ENCODE results near the gene ZNRF1. TPM values are rescaled to one million over a fixed set of nuclear protein-coding genes. Genes with fewer than 3 reads are reported as not detected.
A peak's percentile ranks its signal among the peaks of the same experiment; 100 is the strongest.

The ZNRF1 gene
- total and polyA plus RNA-seq, 10 of the 15 experiments (the other 5 are each of a cell fraction or from before 2014, with no cell fraction given), result 5.8 to 25.9 (median 14.3) TPM

DNA sequence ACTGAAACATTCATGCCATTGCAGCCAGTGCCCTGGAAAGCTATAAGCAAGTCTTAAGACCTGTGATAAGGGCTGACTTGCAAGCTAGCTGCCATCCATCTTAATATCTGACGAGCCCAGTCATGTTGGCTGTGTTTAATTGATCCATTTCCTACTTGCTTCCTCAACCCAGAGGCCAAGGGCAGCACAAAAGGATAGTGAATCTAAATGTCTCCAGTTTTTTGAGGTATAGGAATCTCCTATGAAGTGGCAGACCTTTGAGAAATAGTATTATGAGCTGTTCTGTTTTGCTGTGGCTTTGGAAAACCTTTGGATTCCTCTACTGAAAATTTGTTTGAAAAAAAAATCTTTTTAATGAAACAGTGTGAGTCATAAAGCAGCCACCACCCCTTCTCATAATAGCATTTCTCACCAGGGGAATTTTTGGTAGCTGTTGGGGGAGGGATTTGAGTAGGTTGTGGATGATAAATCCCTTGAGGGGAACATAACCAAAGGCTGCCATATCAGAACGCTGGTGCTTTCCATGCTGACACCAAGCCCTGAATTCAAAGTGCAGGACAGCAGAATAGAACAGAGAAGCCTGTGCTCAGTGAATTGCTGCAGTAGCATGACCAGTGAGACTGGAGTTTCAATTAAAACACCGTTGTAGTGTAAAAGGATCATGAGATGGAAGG, 12.9 kb downstream of the ZNRF1 start (continued):
- TF ChIP-seq SMAD1 (IDR thresholded peaks at IDR 0.05; ENCODE audit: low read depth, partially characterized antibody), result no peak
- TF ChIP-seq, protein P1, sequence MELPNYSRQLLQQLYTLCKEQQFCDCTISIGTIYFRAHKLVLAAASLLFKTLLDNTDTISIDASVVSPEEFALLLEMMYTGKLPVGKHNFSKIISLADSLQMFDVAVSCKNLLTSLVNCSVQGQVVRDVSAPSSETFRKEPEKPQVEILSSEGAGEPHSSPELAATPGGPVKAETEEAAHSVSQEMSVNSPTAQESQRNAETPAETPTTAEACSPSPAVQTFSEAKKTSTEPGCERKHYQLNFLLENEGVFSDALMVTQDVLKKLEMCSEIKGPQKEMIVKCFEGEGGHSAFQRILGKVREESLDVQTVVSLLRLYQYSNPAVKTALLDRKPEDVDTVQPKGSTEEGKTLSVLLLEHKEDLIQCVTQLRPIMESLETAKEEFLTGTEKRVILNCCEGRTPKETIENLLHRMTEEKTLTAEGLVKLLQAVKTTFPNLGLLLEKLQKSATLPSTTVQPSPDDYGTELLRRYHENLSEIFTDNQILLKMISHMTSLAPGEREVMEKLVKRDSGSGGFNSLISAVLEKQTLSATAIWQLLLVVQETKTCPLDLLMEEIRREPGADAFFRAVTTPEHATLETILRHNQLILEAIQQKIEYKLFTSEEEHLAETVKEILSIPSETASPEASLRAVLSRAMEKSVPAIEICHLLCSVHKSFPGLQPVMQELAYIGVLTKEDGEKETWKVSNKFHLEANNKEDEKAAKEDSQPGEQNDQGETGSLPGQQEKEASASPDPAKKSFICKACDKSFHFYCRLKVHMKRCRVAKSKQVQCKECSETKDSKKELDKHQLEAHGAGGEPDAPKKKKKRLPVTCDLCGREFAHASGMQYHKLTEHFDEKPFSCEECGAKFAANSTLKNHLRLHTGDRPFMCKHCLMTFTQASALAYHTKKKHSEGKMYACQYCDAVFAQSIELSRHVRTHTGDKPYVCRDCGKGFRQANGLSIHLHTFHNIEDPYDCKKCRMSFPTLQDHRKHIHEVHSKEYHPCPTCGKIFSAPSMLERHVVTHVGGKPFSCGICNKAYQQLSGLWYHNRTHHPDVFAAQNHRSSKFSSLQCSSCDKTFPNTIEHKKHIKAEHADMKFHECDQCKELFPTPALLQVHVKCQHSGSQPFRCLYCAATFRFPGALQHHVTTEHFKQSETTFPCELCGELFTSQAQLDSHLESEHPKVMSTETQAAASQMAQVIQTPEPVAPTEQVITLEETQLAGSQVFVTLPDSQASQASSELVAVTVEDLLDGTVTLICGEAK (IDR thresholded peaks at IDR 0.05; ENCODE audit: borderline replicate concordance), result no peak
- TF ChIP-seq MEF2B (IDR thresholded peaks at IDR 0.05; ENCODE audit: partially characterized antibody, poor library complexity, severe bottlenecking), result peak; percentile 95
- TF ChIP-seq, protein P2, sequence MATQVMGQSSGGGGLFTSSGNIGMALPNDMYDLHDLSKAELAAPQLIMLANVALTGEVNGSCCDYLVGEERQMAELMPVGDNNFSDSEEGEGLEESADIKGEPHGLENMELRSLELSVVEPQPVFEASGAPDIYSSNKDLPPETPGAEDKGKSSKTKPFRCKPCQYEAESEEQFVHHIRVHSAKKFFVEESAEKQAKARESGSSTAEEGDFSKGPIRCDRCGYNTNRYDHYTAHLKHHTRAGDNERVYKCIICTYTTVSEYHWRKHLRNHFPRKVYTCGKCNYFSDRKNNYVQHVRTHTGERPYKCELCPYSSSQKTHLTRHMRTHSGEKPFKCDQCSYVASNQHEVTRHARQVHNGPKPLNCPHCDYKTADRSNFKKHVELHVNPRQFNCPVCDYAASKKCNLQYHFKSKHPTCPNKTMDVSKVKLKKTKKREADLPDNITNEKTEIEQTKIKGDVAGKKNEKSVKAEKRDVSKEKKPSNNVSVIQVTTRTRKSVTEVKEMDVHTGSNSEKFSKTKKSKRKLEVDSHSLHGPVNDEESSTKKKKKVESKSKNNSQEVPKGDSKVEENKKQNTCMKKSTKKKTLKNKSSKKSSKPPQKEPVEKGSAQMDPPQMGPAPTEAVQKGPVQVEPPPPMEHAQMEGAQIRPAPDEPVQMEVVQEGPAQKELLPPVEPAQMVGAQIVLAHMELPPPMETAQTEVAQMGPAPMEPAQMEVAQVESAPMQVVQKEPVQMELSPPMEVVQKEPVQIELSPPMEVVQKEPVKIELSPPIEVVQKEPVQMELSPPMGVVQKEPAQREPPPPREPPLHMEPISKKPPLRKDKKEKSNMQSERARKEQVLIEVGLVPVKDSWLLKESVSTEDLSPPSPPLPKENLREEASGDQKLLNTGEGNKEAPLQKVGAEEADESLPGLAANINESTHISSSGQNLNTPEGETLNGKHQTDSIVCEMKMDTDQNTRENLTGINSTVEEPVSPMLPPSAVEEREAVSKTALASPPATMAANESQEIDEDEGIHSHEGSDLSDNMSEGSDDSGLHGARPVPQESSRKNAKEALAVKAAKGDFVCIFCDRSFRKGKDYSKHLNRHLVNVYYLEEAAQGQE (IDR thresholded peaks at IDR 0.05; ENCODE audit: low read depth, low read length), result no peak
- no peak for TF ChIP-seq RAD21 (IDR thresholded peaks at IDR 0.05; ENCODE audit: insufficient read depth, low read depth, low read length)
- no peak for TF ChIP-seq EZH2 (IDR thresholded peaks at IDR 0.05; ENCODE audit: borderline replicate concordance, control insufficient read depth, low read depth, low read length)
- TF ChIP-seq RCOR1 (conservative IDR thresholded peaks at IDR 0.05; ENCODE audit: low read depth, low read length), result 0 out of 2 replicates have a peak, but pooled peaks have one; percentile 54
- no peak for TF ChIP-seq E4F1 (IDR thresholded peaks at IDR 0.05; ENCODE audit: borderline replicate concordance, partially characterized antibody)
- TF ChIP-seq PAX8 (IDR thresholded peaks at IDR 0.05), result no peak
- TF ChIP-seq, protein P3, sequence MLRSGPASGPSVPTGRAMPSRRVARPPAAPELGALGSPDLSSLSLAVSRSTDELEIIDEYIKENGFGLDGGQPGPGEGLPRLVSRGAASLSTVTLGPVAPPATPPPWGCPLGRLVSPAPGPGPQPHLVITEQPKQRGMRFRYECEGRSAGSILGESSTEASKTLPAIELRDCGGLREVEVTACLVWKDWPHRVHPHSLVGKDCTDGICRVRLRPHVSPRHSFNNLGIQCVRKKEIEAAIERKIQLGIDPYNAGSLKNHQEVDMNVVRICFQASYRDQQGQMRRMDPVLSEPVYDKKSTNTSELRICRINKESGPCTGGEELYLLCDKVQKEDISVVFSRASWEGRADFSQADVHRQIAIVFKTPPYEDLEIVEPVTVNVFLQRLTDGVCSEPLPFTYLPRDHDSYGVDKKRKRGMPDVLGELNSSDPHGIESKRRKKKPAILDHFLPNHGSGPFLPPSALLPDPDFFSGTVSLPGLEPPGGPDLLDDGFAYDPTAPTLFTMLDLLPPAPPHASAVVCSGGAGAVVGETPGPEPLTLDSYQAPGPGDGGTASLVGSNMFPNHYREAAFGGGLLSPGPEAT (IDR thresholded peaks at IDR 0.05; ENCODE audit: low read depth), result peak; percentile 96
- TF ChIP-seq SRF (IDR thresholded peaks at IDR 0.05; ENCODE audit: low read depth in 2 of 2, low read length in 2 of 2), result no peak
- TF ChIP-seq RUNX3 (IDR thresholded peaks at IDR 0.05; ENCODE audit: low read length), result peak; percentile 85
- peak in 1 of 2 experiments; percentile 48; a peak in 1 of 4 replicates for TF ChIP-seq CEBPB (IDR thresholded peaks at IDR 0.05; ENCODE audit: borderline replicate concordance in 1 of 2, low read depth in 2 of 2, low read length in 2 of 2)
- TF ChIP-seq, protein P4, sequence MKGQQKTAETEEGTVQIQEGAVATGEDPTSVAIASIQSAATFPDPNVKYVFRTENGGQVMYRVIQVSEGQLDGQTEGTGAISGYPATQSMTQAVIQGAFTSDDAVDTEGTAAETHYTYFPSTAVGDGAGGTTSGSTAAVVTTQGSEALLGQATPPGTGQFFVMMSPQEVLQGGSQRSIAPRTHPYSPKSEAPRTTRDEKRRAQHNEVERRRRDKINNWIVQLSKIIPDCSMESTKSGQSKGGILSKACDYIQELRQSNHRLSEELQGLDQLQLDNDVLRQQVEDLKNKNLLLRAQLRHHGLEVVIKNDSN (IDR thresholded peaks at IDR 0.05; ENCODE audit: borderline replicate concordance, extremely low read length, insufficient read depth, low read depth, low read length), result no peak
- TF ChIP-seq SUZ12 (IDR thresholded peaks at IDR 0.05; ENCODE audit: unreplicated experiment), result no peak

All from GM12878 (cell line).